ENCODE data around the gene SHC3.

Gene SHC3

DNA sequence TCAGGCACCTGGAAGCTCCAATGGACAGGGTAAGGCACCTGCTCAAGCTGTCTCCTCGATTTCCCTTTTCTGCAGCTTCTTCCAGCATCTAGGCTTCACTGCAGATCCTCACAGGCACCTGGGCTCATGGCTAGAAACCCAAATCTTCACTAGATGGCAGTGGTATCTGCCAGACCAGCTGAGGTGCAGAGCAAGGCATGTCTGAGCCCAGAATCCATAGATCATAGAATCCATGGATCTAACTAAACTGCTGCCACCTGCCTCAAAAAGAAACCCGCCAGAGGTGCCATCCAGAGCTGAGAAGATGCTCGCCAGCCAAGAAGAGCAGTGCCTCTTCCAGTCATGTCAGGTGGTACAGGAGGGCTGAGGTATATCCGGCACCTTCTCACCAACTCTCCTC is 6.9 kb downstream of the SHC3 start:
- no peak for DNase-seq (ENCODE audit: low read depth)

DNA sequence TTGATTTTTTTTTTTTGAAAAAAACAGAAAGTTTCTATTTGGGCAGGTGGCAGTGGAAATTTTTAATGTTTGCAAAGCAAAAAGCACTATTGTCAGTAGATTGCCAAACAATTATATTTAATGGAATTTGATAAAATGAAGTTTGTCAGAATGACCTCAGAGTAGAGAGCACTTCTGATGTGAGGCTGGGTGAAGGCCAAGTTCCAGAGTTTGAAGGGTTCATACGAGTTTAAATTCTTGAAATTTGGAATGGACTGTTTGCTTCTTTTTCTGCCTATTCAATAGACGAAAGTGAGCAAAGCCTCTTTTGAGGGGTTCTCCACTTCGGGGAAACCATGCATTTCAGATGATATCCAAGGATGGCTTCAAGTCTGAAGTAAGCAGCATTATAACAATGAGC is 7.4 kb downstream of the SHC3 start:
- TF ChIP-seq, protein P1, sequence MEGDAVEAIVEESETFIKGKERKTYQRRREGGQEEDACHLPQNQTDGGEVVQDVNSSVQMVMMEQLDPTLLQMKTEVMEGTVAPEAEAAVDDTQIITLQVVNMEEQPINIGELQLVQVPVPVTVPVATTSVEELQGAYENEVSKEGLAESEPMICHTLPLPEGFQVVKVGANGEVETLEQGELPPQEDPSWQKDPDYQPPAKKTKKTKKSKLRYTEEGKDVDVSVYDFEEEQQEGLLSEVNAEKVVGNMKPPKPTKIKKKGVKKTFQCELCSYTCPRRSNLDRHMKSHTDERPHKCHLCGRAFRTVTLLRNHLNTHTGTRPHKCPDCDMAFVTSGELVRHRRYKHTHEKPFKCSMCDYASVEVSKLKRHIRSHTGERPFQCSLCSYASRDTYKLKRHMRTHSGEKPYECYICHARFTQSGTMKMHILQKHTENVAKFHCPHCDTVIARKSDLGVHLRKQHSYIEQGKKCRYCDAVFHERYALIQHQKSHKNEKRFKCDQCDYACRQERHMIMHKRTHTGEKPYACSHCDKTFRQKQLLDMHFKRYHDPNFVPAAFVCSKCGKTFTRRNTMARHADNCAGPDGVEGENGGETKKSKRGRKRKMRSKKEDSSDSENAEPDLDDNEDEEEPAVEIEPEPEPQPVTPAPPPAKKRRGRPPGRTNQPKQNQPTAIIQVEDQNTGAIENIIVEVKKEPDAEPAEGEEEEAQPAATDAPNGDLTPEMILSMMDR (IDR thresholded peaks at IDR 0.05; ENCODE audit: low read length, missing control alignments) = no peak
- H3K4me3 ChIP-seq (replicated peaks; ENCODE audit: low read depth, low read length) = no peak overlapping the region
- DNase-seq (ENCODE audit: low read depth) = no peak

More for the DNA sequence above, 6.9 kb downstream of the SHC3 start:
- TF ChIP-seq, protein P1 (IDR thresholded peaks at IDR 0.05; ENCODE audit: low read length, missing control alignments) = peak; percentile 8
- no peak overlapping the region for H3K4me3 ChIP-seq (replicated peaks; ENCODE audit: low read depth, low read length)

DNA sequence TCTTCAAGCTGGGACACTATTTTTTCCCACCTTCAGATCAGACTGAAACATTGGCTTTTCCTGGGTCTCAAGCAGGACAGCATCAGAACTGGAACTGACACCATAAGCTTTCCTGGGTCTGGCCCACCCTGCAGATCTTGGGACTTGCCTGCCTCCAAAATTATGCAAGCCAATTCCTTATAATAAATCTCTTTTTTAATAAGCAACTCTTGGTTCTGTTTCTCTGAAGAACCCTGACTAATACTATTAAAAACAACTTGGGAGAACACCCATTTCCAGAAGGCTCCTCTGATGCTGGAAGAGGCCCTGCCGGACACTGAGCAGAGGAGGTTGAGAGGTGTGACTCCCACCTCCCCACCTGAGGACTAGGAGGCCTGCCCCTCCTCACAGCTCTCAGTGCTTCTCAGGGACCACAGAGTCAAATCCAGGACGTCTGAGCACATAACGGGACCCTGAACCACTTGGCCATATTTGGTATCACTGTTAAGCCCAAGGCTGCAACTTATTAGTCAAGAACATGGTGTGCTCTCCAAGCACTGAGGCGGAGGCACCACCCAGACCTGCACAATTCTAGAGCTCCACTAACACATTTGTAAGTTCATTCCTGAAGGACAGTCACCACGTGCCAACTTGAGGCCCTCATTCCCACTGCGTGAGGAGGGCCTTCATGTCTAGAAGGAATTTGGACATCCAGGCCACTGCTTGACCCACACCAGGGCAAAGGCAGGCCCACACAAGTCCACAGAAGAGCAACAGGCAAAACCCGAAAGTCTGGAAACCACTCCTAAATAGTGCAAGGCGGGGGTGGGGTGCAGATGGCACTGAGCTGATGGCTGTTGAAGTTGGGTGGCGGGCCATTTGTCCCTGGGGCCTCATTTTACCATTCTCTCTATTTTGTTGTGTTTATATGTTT is 9.5 kb downstream of the SHC3 start:
- TF ChIP-seq, protein P1 (IDR thresholded peaks at IDR 0.05; ENCODE audit: low read length, missing control alignments) = no peak
- DNase-seq (ENCODE audit: low read depth) = no peak
- H3K4me3 ChIP-seq (replicated peaks; ENCODE audit: low read depth, low read length) = no peak overlapping the region

DNA sequence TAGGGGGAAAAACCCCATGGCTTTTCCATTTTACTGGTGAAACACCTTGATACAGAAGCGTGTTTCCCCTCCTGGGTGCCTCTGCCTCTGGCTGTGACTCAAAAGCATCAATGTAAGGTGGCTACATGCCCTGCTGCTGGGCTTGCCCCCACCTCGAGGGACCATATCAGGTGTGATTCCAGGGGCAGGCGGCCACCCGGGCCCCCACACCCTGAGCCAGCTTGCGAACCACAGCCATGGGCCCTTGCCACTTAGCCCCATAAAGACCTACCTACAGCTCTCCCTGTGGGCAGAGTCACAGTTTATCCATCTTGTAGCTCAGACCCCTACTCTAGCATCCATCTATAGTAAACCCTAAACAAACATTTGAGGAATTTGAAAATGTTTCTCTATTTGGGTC is 10.8 kb downstream of the SHC3 start:
- H3K4me3 ChIP-seq (replicated peaks; ENCODE audit: low read depth, low read length) = no peak overlapping the region
- no peak for DNase-seq (ENCODE audit: low read depth)
- TF ChIP-seq, protein P1 (IDR thresholded peaks at IDR 0.05; ENCODE audit: low read length, missing control alignments) = no peak

DNA sequence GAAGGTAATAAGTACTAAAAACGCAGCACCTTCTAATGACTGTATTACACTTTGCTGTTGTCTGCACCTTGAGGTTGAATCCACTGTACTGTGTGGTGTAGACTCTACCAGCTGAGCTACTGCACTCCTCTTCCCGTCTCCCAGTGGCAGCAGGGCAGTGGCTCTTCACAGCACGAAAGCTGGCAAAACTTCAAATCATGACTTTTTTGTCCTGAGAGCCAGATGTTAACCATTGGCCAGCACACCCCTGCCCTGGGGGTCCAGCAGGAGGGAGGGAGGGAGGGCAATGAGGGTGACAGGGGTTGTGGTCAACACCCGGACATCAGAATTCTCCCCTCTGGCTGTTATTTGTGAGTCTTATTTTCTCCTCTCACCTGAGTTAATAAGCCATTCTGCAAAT is 11.8 kb downstream of the SHC3 start:
- no peak for DNase-seq (ENCODE audit: low read depth)
- TF ChIP-seq, protein P1 (IDR thresholded peaks at IDR 0.05; ENCODE audit: low read length, missing control alignments) = no peak
- no peak overlapping the region for H3K4me3 ChIP-seq (replicated peaks; ENCODE audit: low read depth, low read length)

DNA sequence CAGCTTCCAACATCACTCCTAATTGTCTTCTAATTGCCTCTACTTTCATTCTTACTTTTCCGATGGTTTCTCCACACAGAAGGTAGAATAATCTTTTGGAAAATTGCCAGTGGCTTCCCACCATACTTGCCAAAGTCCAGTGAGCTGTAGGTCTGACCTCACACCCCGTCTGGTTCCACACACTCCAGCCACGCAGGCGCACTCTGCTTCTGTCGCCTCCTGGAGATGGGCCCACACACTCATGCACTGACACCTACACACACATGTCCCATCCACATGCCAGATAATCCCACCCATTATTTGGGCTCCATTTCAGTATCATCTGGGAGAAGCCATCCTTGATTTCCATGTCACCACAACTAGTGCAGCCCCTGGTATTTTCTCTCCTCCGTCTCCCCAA is 12.7 kb downstream of the SHC3 start:
- DNase-seq (ENCODE audit: low read depth) = no peak
- TF ChIP-seq, protein P1 (IDR thresholded peaks at IDR 0.05; ENCODE audit: low read length, missing control alignments) = no peak
- H3K4me3 ChIP-seq (replicated peaks; ENCODE audit: low read depth, low read length) = no peak overlapping the region

DNA sequence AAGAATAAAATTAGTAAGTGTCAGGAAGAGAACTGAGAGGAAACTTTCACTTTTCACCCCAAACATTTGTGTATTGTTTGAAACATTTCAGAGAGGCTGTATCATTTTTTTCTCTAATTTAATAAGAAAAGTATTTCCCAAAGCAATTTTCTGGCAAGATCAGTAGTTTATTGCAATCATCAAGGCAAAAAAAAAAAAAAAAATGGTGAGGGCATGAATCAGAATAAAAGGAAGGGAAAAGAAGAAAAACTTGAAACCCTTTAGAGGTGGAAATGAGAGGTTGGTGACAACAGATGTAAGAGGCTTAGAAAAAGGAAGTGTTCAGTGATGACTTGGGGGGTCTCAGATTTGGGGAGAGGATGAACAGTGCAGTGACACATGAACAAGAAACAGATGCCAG is 13.3 kb downstream of the SHC3 start:
- TF ChIP-seq, protein P1 (IDR thresholded peaks at IDR 0.05; ENCODE audit: low read length, missing control alignments) = no peak
- no peak overlapping the region for H3K4me3 ChIP-seq (replicated peaks; ENCODE audit: low read depth, low read length)
- no peak for DNase-seq (ENCODE audit: low read depth)
